GM12865 (cell line): ENCODE measurements around the gene CLEC20A.

Experiments used
- DNase-seq: peaks from one replicate; pipeline ENCODE4 v3.0.0; 2010; ENCODE audit warnings: low read depth
- H3K4me3 ChIP-seq: 2 replicates; pipeline ENCODE4 v1.5.1; 2011; ENCODE audit warnings: mild to moderate bottlenecking, low read depth, low read length, control low read depth
- CTCF ChIP-seq: IDR thresholded peaks from 2 replicates; pipeline ENCODE4 v1.5.1; 2011; ENCODE audit warnings: low read length, control low read depth, low read depth, inconsistent platforms; ENCODE audit not compliant: insufficient read depth; ENCODE audit errors: missing control alignments

CLEC20A gene

GRCh38 chr1:178483251-178483957 is 13.4 kb downstream of the CLEC20A start:
- TF ChIP-seq CTCF, result no peak
- no peak for DNase-seq

GRCh38 chr1:178477841-178478240 is 18.9 kb downstream of the CLEC20A start:
- H3K4me3 ChIP-seq, result no peak overlapping the region
- no peak for DNase-seq
- TF ChIP-seq CTCF, result no peak

More at GRCh38 chr1:178483251-178483957, 13.4 kb downstream of the CLEC20A start:
- no peak overlapping the region for H3K4me3 ChIP-seq

GRCh38 chr1:178477373-178477772 is 19.4 kb downstream of the CLEC20A start:
- H3K4me3 ChIP-seq, result no peak overlapping the region
- no peak for TF ChIP-seq CTCF

GRCh38 chr1:178472531-178472930 is 24.2 kb downstream of the CLEC20A start:
- no peak for DNase-seq
- no peak overlapping the region for H3K4me3 ChIP-seq
- no peak for TF ChIP-seq CTCF

More at GRCh38 chr1:178477373-178477772, 19.4 kb downstream of the CLEC20A start:
- DNase-seq, result no peak

- H3K4me3 ChIP-seq, result no peak overlapping the region
- no peak for DNase-seq
- TF ChIP-seq CTCF, result no peak
Measured at GRCh38 chr1:178470411-178470960, 26.3 kb downstream of the CLEC20A start.

- DNase-seq, result no peak
- no peak overlapping the region for H3K4me3 ChIP-seq
- no peak for TF ChIP-seq CTCF
Measured at GRCh38 chr1:178467837-178468236, 28.9 kb downstream of the CLEC20A start.
